Omental fat pad (tissue), 4 donors: ENCODE data around the gene BCAT1. TPM values are rescaled to one million over a fixed set of nuclear protein-coding genes. Genes with fewer than 3 reads are reported as not detected.

Experiments used
- ATAC-seq: fragments of 150-250 bp; one replicate; pipeline ENCODE4 v1.9.1; 2016; ENCODE audit warnings: mild to moderate bottlenecking, moderate library complexity; ENCODE audit not compliant: low FRiP score
- DNase-seq: peaks from one replicate; pipeline ENCODE4 v3.0.0-alpha.2; 2019; ENCODE audit warnings: low spot score
- CTCF ChIP-seq, 3 donors: fragments of 450-650 bp; IDR thresholded peaks; one replicate each; pipeline ENCODE4 v1.5.1; 2016 to 2017; ENCODE audit warnings: antibody characterized with exemption in 3 of 3, mild to moderate bottlenecking in 3 of 3, moderate library complexity in 2 of 3
- total RNA-seq, 4 donors: library from RNA; depleted of rRNA; stranded (reverse); fragments of >200 nt; gene quantifications; one replicate each; pipeline ENCODE4 v1.1.0, GENCODE V29; 2016

The BCAT1 gene
- total RNA-seq, 4 donors from 2014 or later = 33.7 to 53.4 (median 44.4) TPM

- no peak for ATAC-seq
- no peak for DNase-seq
- no peak for TF ChIP-seq CTCF (IDR thresholded peaks at IDR 0.05)
These were observed 60.1 kb downstream of the BCAT1 start for GRCh38 chr12:24888813-24889212.

GRCh38 chr12:24884911-24885310 lies 64.0 kb downstream of the BCAT1 start:
- TF ChIP-seq CTCF (IDR thresholded peaks at IDR 0.05) = no peak
- DNase-seq = no peak
- ATAC-seq = no peak

GRCh38 chr12:24881724-24882371 lies 67.1 kb downstream of the BCAT1 start:
- TF ChIP-seq CTCF (IDR thresholded peaks at IDR 0.05) = no peak
- ATAC-seq (no peak), DNase-seq (no peak)

GRCh38 chr12:24881227-24881626 lies 67.7 kb downstream of the BCAT1 start:
- no peak for ATAC-seq
- no peak for TF ChIP-seq CTCF (IDR thresholded peaks at IDR 0.05)
- no peak for DNase-seq

- ATAC-seq (no peak), DNase-seq (no peak)
- no peak for TF ChIP-seq CTCF (IDR thresholded peaks at IDR 0.05)
These were observed 68.2 kb downstream of the BCAT1 start for GRCh38 chr12:24880732-24881131.

GRCh38 chr12:24879644-24880043 lies 69.3 kb downstream of the BCAT1 start:
- ATAC-seq = no peak
- TF ChIP-seq CTCF (IDR thresholded peaks at IDR 0.05) = no peak

GRCh38 chr12:24875014-24875413 lies 73.9 kb downstream of the BCAT1 start:
- no peak for TF ChIP-seq CTCF (IDR thresholded peaks at IDR 0.05)
- DNase-seq (no peak), ATAC-seq (no peak)

More at GRCh38 chr12:24879644-24880043, 69.3 kb downstream of the BCAT1 start:
- no peak for DNase-seq
